GM21367 (cell line): ENCODE results near the gene SHBG.

Source experiments
- ATAC-seq: cut with Tn5 transposase; IDR thresholded peaks from one replicate; pipeline ENCODE4 v1.9.1; 2021; ENCODE audit not compliant: unreplicated experiment

Gene SHBG

GRCh38 chr17:7646457-7646856 is 16.5 kb downstream of the SHBG start:
- no peak for ATAC-seq

GRCh38 chr17:7647018-7647417 is 17.1 kb downstream of the SHBG start:
- no peak for ATAC-seq

GRCh38 chr17:7650509-7651096 is 20.7 kb downstream of the SHBG start, which contains the start of gene ATP1B2:
ATP1B2 (plus strand) TSS chr17:7650926; CDS start chr17:7651519, 593 bp downstream.
- ATAC-seq, result no peak

GRCh38 chr17:7651097-7651664 is 21.2 kb downstream of the SHBG start:
- no peak for ATAC-seq

GRCh38 chr17:7651665-7652387 is 21.9 kb downstream of the SHBG start:
- ATAC-seq, result no peak

- no peak for ATAC-seq
Observed at GRCh38 chr17:7652388-7653356, 22.7 kb downstream of the SHBG start.

- no peak for ATAC-seq
Observed at GRCh38 chr17:7654832-7655540, 25.1 kb downstream of the SHBG start.

- no peak for ATAC-seq
Observed at GRCh38 chr17:7655541-7655840, 25.6 kb downstream of the SHBG start.

GRCh38 chr17:7656958-7657609 is 27.1 kb downstream of the SHBG start:
- no peak for ATAC-seq

GRCh38 chr17:7667656-7668406 is 37.9 kb downstream of the SHBG start:
- ATAC-seq, result no peak

- no peak for ATAC-seq
Observed at GRCh38 chr17:7668482-7668881, 38.5 kb downstream of the SHBG start.

GRCh38 chr17:7673239-7673638 is 43.3 kb downstream of the SHBG start:
- no peak for ATAC-seq

- ATAC-seq, result no peak
Observed at GRCh38 chr17:7674934-7675333, 45.0 kb downstream of the SHBG start.

- no peak for ATAC-seq
Observed at GRCh38 chr17:7676533-7676932, 46.6 kb downstream of the SHBG start.

- ATAC-seq, result no peak
Observed at GRCh38 chr17:7677388-7678067, 47.6 kb downstream of the SHBG start.
